Liver (tissue), 9 donors: ENCODE measurements around the gene CSF3R. TPM values are rescaled to one million over a fixed set of nuclear protein-coding genes. Genes with fewer than 3 reads are reported as not detected.

Experiments
- DNase-seq: peaks from one replicate; pipeline ENCODE4 v3.0.0-alpha.2; 2017; ENCODE audit warnings: low spot score
- H3K27ac ChIP-seq, 2 donors: one replicate each; pipeline ENCODE4 v1.7.0; 2013; ENCODE audit warnings: inconsistent platforms in 2 of 2, low read length in 2 of 2, control low read depth in 1 of 2, low read depth in 1 of 2, mild to moderate bottlenecking in 1 of 2
- H3K27me3 ChIP-seq, 4 donors: one replicate each; pipeline versions ENCODE4 v1.6.1 to v1.7.0; 2013; ENCODE audit warnings: low read length in 3 of 4, inconsistent platforms in 1 of 4, mild to moderate bottlenecking in 1 of 4, moderate library complexity in 1 of 4; ENCODE audit not compliant: control insufficient read depth in 4 of 4, insufficient read depth in 4 of 4
- H3K36me3 ChIP-seq, 4 donors: one replicate each; pipeline versions ENCODE4 v1.6.1 to v1.7.0; 2013; ENCODE audit warnings: low read length in 3 of 4, mild to moderate bottlenecking in 3 of 4, low read depth in 1 of 4, moderate library complexity in 1 of 4; ENCODE audit not compliant: control insufficient read depth in 4 of 4, insufficient read depth in 3 of 4
- H3K4me1 ChIP-seq, 4 donors: one replicate each; pipeline versions ENCODE4 v1.6.1 to v1.7.0; 2013; ENCODE audit warnings: low read length in 3 of 4, mild to moderate bottlenecking in 3 of 4, moderate library complexity in 1 of 4; ENCODE audit not compliant: control insufficient read depth in 4 of 4, insufficient read depth in 4 of 4
- H3K4me3 ChIP-seq, 3 donors: one replicate each; pipeline versions ENCODE4 v1.6.1 to v1.7.0; 2013; ENCODE audit warnings: low read length in 3 of 3, control low read depth in 1 of 3, low read depth in 1 of 3, mild to moderate bottlenecking in 1 of 3
- H3K9ac ChIP-seq, 2 donors: one replicate each; pipeline ENCODE4 v1.7.0; 2013; ENCODE audit warnings: low read length in 2 of 2, mild to moderate bottlenecking in 2 of 2, moderate library complexity in 2 of 2, control low read depth in 1 of 2, low read depth in 1 of 2
- H3K9me3 ChIP-seq, 4 donors: one replicate each; pipeline versions ENCODE4 v1.6.1 to v1.7.0; 2013; ENCODE audit warnings: low read length in 3 of 4; ENCODE audit not compliant: control insufficient read depth in 4 of 4
- EGR1 ChIP-seq, 2 donors: IDR thresholded peaks; 2 replicates each; pipeline ENCODE4 v1.6.1; 2016 to 2018; ENCODE audit warnings: antibody characterized with exemption in 2 of 2, low read depth in 2 of 2
- FOXA1 ChIP-seq: IDR thresholded peaks from 2 replicates; pipeline ENCODE4 v1.6.1; 2016; ENCODE audit warnings: antibody characterized with exemption
- FOXA2 ChIP-seq: IDR thresholded peaks from 2 replicates; pipeline ENCODE4 v1.6.1; 2016; ENCODE audit warnings: antibody characterized with exemption
- GABPA ChIP-seq, 2 donors: IDR thresholded peaks in 1 of 2; conservative IDR thresholded peaks in 1 of 2; 2 replicates each; pipeline ENCODE4 v1.6.1; 2016; ENCODE audit warnings: antibody characterized with exemption in 2 of 2, mild to moderate bottlenecking in 1 of 2, moderate library complexity in 1 of 2
- HNF4A ChIP-seq, 2 donors: conservative IDR thresholded peaks; 2 replicates each; pipeline ENCODE4 v1.6.1; 2016; ENCODE audit warnings: antibody characterized with exemption in 2 of 2, mild to moderate bottlenecking in 2 of 2
- HNF4G ChIP-seq: IDR thresholded peaks from 2 replicates; pipeline ENCODE4 v1.6.1; 2016; ENCODE audit warnings: antibody characterized with exemption
- JUND ChIP-seq, 2 donors: IDR thresholded peaks; 2 replicates each; pipeline ENCODE4 v1.6.1; 2016; ENCODE audit warnings: antibody characterized with exemption in 2 of 2
- NR2F2 ChIP-seq: IDR thresholded peaks from 2 replicates; pipeline ENCODE4 v1.6.1; 2016; ENCODE audit warnings: antibody characterized with exemption
- RAD21 ChIP-seq, 2 donors: IDR thresholded peaks; 2 replicates each; pipeline ENCODE4 v1.6.1; 2016; ENCODE audit warnings: antibody characterized with exemption in 2 of 2, mild to moderate bottlenecking in 2 of 2
- SP1 ChIP-seq: IDR thresholded peaks from 2 replicates; pipeline ENCODE4 v1.6.1; 2018; ENCODE audit warnings: antibody characterized with exemption, mild to moderate bottlenecking
- TAF1 ChIP-seq: conservative IDR thresholded peaks from 2 replicates; pipeline ENCODE4 v1.6.1; 2016; ENCODE audit warnings: antibody characterized with exemption, mild to moderate bottlenecking
- YY1 ChIP-seq: IDR thresholded peaks from 2 replicates; pipeline ENCODE4 v1.6.1; 2016; ENCODE audit warnings: antibody characterized with exemption, mild to moderate bottlenecking
- WGBS: extraction: QIAGEN DNeasy Blood & Tissue Kit; methylation state at CpG from one replicate; pipeline ENCODE4 v1.1.7; 2013; 5-methylcytosine and 5-hydroxymethylcytosine counted together
- polyA plus RNA-seq, 2 donors: library from polyadenylated mRNA; stranded (reverse) in 1 of 2; unstranded in 1 of 2; fragments of 200-250 nt in 1 of 2; fragments of >200 nt in 1 of 2; fragmentation: Nextera tagmentation in 1 of 2; extraction: Ambion mirVana in 1 of 2; gene quantifications; one replicate each; pipeline versions ENCODE4 v1.2.1 to v1.2.3, GENCODE V29; 2013 to 2015
- total RNA-seq, 2 donors: library from RNA; depleted of rRNA; stranded (reverse); fragments of >200 nt; gene quantifications; one replicate each; pipeline ENCODE4 v1.2.3, GENCODE V29; 2014
- TF ChIP-seq, protein P1 (sequence below): IDR thresholded peaks from 2 replicates; pipeline ENCODE4 v1.6.1; 2016; ENCODE audit warnings: antibody characterized with exemption, mild to moderate bottlenecking
- TF ChIP-seq, protein P2 (sequence below): IDR thresholded peaks from 2 replicates; pipeline ENCODE4 v1.6.1; 2016; ENCODE audit warnings: antibody characterized with exemption
- TF ChIP-seq, protein P3 (sequence below): IDR thresholded peaks from 2 replicates; pipeline ENCODE4 v1.6.1; 2016; ENCODE audit warnings: antibody characterized with exemption
- TF ChIP-seq, protein P4 (sequence below): fragments of 150-350 bp; IDR thresholded peaks from 2 replicates; pipeline ENCODE4 v1.5.1; 2017; ENCODE audit warnings: improper control_type of control experiment, low read depth, low read length; ENCODE audit not compliant: missing input control
- donor health status: healthy.
- donor health status: healthy.
- donor health status: healthy.
- donor health status: healthy.
- donor health status: healthy.

The CSF3R gene
- total and polyA plus RNA-seq, 4 donors = 6.7 to 81.3 (median 15.9) TPM

DNA sequence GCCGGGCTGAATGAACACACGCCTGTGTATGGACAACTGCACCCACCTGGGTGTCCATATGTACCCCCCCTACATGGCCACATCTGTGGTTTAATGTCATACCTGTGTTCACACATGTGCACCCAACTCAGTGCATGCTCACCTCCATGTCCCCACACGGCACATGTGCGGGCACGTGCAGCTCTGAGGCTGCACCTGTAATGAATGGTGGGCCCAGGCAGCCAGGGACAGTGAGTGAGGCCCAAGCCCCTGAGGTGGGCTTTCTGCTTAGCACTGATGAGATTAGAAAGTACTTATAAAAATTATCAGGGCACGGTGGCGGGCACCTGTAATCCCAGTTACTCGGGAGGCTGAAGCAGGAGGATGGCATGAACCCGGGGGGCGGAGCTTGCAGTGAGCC, 42.5 kb upstream of the CSF3R start:
- no peak for DNase-seq
- TF ChIP-seq TAF1 (no peak), NR2F2 (no peak), SP1 (no peak), YY1 (no peak)
- no peaks in the 10 kb centered on the region for H3K4me1 ChIP-seq
- H3K36me3 ChIP-seq = no peaks in the 10 kb centered on the region
- no peaks in the 10 kb centered on the region for H3K9me3 ChIP-seq
- H3K27ac ChIP-seq = no peak overlapping the region
- H3K9ac ChIP-seq = no peak overlapping the region
- H3K27me3 ChIP-seq = no peaks in the 10 kb centered on the region
- no peak overlapping the region for H3K4me3 ChIP-seq
- 95% methylated on average over 10 of the region's 10 CpGs for WGBS

DNA sequence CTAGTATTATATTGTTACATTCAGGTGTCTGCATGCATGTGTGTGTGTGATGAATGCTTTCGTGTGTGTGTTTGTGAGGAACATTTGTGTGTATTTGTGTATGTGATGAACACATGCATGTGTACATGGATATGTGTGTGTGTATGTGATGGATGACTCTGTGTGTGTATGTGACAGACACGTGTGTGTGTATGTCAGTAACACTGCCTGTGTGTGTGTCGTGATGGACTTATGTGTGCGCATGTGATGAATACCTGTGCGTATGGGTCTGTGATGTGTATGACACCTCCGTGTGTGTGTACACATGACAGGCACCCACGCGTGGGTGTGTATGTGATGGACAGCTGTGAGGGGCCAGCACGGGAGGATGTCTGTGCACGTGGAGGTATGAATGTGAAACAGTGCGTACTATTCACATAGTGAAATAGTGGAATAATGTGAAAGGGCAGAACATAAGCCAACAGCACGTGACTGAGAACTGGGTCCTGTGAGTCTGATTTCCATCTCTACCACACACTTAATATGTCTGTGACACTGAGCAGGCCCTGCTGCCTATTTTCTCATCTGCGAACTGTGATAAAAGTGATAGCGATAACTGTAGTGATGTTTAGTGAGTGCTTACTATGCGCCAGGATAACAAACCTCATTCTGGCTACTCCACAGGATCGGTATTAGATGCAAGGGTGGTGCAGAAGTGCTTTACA, 41.8 kb upstream of the CSF3R start:
- H3K36me3 ChIP-seq = no peaks in the 10 kb centered on the region
- TF ChIP-seq FOXA2 (no peak), TAF1 (no peak), GABPA (IDR thresholded peaks at IDR 0.05 in 1 of 2, conservative IDR thresholded peaks at IDR 0.05 in 1 of 2) (no peak), HNF4G (no peak), RAD21 (IDR thresholded peaks at IDR 0.05) (no peak), NR2F2 (no peak), SP1 (no peak), EGR1 (IDR thresholded peaks at IDR 0.05; ENCODE audit: low read depth in 2 of 2) (no peak), HNF4A (conservative IDR thresholded peaks at IDR 0.05) (no peak), JUND (IDR thresholded peaks at IDR 0.05) (no peak), FOXA1 (no peak)
- TF ChIP-seq, protein P1, sequence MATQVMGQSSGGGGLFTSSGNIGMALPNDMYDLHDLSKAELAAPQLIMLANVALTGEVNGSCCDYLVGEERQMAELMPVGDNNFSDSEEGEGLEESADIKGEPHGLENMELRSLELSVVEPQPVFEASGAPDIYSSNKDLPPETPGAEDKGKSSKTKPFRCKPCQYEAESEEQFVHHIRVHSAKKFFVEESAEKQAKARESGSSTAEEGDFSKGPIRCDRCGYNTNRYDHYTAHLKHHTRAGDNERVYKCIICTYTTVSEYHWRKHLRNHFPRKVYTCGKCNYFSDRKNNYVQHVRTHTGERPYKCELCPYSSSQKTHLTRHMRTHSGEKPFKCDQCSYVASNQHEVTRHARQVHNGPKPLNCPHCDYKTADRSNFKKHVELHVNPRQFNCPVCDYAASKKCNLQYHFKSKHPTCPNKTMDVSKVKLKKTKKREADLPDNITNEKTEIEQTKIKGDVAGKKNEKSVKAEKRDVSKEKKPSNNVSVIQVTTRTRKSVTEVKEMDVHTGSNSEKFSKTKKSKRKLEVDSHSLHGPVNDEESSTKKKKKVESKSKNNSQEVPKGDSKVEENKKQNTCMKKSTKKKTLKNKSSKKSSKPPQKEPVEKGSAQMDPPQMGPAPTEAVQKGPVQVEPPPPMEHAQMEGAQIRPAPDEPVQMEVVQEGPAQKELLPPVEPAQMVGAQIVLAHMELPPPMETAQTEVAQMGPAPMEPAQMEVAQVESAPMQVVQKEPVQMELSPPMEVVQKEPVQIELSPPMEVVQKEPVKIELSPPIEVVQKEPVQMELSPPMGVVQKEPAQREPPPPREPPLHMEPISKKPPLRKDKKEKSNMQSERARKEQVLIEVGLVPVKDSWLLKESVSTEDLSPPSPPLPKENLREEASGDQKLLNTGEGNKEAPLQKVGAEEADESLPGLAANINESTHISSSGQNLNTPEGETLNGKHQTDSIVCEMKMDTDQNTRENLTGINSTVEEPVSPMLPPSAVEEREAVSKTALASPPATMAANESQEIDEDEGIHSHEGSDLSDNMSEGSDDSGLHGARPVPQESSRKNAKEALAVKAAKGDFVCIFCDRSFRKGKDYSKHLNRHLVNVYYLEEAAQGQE = no peak
- TF ChIP-seq, protein P2, sequence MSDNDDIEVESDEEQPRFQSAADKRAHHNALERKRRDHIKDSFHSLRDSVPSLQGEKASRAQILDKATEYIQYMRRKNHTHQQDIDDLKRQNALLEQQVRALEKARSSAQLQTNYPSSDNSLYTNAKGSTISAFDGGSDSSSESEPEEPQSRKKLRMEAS = no peak
- TF ChIP-seq, protein P3, sequence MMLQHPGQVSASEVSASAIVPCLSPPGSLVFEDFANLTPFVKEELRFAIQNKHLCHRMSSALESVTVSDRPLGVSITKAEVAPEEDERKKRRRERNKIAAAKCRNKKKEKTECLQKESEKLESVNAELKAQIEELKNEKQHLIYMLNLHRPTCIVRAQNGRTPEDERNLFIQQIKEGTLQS = no peak
- TF ChIP-seq, protein P4, sequence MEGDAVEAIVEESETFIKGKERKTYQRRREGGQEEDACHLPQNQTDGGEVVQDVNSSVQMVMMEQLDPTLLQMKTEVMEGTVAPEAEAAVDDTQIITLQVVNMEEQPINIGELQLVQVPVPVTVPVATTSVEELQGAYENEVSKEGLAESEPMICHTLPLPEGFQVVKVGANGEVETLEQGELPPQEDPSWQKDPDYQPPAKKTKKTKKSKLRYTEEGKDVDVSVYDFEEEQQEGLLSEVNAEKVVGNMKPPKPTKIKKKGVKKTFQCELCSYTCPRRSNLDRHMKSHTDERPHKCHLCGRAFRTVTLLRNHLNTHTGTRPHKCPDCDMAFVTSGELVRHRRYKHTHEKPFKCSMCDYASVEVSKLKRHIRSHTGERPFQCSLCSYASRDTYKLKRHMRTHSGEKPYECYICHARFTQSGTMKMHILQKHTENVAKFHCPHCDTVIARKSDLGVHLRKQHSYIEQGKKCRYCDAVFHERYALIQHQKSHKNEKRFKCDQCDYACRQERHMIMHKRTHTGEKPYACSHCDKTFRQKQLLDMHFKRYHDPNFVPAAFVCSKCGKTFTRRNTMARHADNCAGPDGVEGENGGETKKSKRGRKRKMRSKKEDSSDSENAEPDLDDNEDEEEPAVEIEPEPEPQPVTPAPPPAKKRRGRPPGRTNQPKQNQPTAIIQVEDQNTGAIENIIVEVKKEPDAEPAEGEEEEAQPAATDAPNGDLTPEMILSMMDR = no peak
- no peaks in the 10 kb centered on the region for H3K9me3 ChIP-seq
- no peak overlapping the region for H3K4me3 ChIP-seq
- WGBS = 93% methylated on average over 16 of the region's 16 CpGs
- H3K27me3 ChIP-seq = no peaks in the 10 kb centered on the region
- H3K9ac ChIP-seq = no peak overlapping the region
- H3K4me1 ChIP-seq = no peaks in the 10 kb centered on the region
- no peak overlapping the region for H3K27ac ChIP-seq
- DNase-seq = no peak
